Caco-2 (cell line): ENCODE results near the gene CDCP2. TPM values are rescaled to one million over a fixed set of nuclear protein-coding genes. Genes with fewer than 3 reads are reported as not detected.

Experiments
- BruUV-seq: library from RNA; stranded (reverse); fragments of 400-500 nt; replicated peaks from 2 replicates; lab custom pipeline; 2021; lab: Mats Ljungman, UMichigan
- CTCF ChIA-PET: fragments of 300-600 bp; sonication (Branson Sonifier 250); formaldehyde crosslinking; loops from one replicate; lab custom pipeline; 2022; ENCODE audit warnings: antibody characterized with exemption; lab: Charles Lee
- POLR2A ChIA-PET: fragments of 300-600 bp; sonication (Branson Sonifier 250); formaldehyde crosslinking; loops from one replicate; lab custom pipeline; 2022; ENCODE audit warnings: antibody characterized with exemption; lab: Charles Lee
- DNase-seq, 2 experiments: peaks; one replicate each; pipeline versions ENCODE4 v3.0.0 to v3.0.0-alpha.2; 2020 to 2022
- H3K27me3 ChIP-seq: replicated peaks from 2 replicates; pipeline ENCODE4 v1.6.0; 2011; ENCODE audit warnings: low read length; ENCODE audit not compliant: control insufficient read depth, insufficient read depth
- H3K36me3 ChIP-seq: 2 replicates; pipeline ENCODE4 v1.5.1; 2011; ENCODE audit warnings: low read length; ENCODE audit not compliant: control insufficient read depth, insufficient read depth
- H3K4me1 ChIP-seq: fragments of 250-450 bp; sonication (Bioruptor Pico); 2 replicates; pipeline ENCODE4 v1.5.1; 2020; ENCODE audit warnings: mild to moderate bottlenecking
- H3K4me3 ChIP-seq: 2 replicates; pipeline ENCODE4 v1.5.1; 2011; ENCODE audit warnings: low read depth, mild to moderate bottlenecking, control low read depth, low read length
- H3K9me3 ChIP-seq: fragments of 250-450 bp; sonication (Bioruptor Pico); 2 replicates; pipeline ENCODE4 v1.5.1; 2020; ENCODE audit warnings: mild to moderate bottlenecking, moderate library complexity
- H3K27ac Mint-ChIP-seq: one replicate; pipeline ENCODE4 v1.8.0; 2022; ENCODE audit warnings: mixed read lengths; ENCODE audit not compliant: unreplicated experiment
- H3K27me3 Mint-ChIP-seq: one replicate; pipeline ENCODE4 v1.8.0; 2022; ENCODE audit warnings: mixed read lengths; ENCODE audit not compliant: insufficient read depth, unreplicated experiment
- H3K36me3 Mint-ChIP-seq: one replicate; pipeline ENCODE4 v1.8.0; 2022; ENCODE audit warnings: mild to moderate bottlenecking, mixed read lengths; ENCODE audit not compliant: insufficient read depth, unreplicated experiment
- H3K4me1 Mint-ChIP-seq: one replicate; pipeline ENCODE4 v1.8.0; 2022; ENCODE audit warnings: low read depth, mixed read lengths; ENCODE audit not compliant: unreplicated experiment
- H3K4me3 Mint-ChIP-seq: one replicate; pipeline ENCODE4 v1.8.0; 2022; ENCODE audit warnings: mild to moderate bottlenecking, moderate library complexity, mixed read lengths; ENCODE audit not compliant: unreplicated experiment
- H3K9me3 Mint-ChIP-seq: one replicate; pipeline ENCODE4 v1.8.0; 2022; ENCODE audit warnings: mixed read lengths; ENCODE audit not compliant: unreplicated experiment
- intact Hi-C: fragments of 100-400 bp; cut with micrococcal nuclease; formaldehyde crosslinking; loops from one replicate; pipeline ENCODE4 v1.10.0; 2022; ENCODE audit not compliant: unreplicated experiment
- total RNA-seq: library from RNA; stranded (reverse); gene quantifications from 2 replicates; pipeline ENCODE4 v1.2.3, GENCODE V29; 2022
- TF ChIP-seq, protein P1 (sequence below), 2 experiments: fragments of 200-600 bp in 1 of 2; IDR thresholded peaks; 1 replicate in 1 of 2; 2 replicates in 1 of 2; pipeline versions ENCODE4 v1.5.1 to v1.8.0; 2011 to 2022; ENCODE audit warnings: antibody characterized with exemption in 1 of 2, control low read depth in 1 of 2, inconsistent platforms in 1 of 2, low read depth in 1 of 2, low read length in 1 of 2, mild to moderate bottlenecking in 1 of 2, moderate library complexity in 1 of 2; ENCODE audit not compliant: insufficient read depth in 1 of 2, severe bottlenecking in 1 of 2, unreplicated experiment in 1 of 2

Gene CDCP2
- total RNA-seq, 1 experiment from 2014 or later: not detected

GRCh38 chr1:54165146-54165545 lies 12.3 kb upstream of the CDCP2 start:
- TF ChIP-seq, protein P1, sequence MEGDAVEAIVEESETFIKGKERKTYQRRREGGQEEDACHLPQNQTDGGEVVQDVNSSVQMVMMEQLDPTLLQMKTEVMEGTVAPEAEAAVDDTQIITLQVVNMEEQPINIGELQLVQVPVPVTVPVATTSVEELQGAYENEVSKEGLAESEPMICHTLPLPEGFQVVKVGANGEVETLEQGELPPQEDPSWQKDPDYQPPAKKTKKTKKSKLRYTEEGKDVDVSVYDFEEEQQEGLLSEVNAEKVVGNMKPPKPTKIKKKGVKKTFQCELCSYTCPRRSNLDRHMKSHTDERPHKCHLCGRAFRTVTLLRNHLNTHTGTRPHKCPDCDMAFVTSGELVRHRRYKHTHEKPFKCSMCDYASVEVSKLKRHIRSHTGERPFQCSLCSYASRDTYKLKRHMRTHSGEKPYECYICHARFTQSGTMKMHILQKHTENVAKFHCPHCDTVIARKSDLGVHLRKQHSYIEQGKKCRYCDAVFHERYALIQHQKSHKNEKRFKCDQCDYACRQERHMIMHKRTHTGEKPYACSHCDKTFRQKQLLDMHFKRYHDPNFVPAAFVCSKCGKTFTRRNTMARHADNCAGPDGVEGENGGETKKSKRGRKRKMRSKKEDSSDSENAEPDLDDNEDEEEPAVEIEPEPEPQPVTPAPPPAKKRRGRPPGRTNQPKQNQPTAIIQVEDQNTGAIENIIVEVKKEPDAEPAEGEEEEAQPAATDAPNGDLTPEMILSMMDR (IDR thresholded peaks at IDR 0.05; ENCODE audit: insufficient read depth in 1 of 2, low read depth in 1 of 2, low read length in 1 of 2, severe bottlenecking in 1 of 2, unreplicated experiment in 1 of 2): no peak
- no TSS peak for BruUV-seq
- CTCF ChIA-PET: interaction anchor here (0.6 to 1.2 kb wide), 4 partner anchors 9 to 484 kb away, joined by 3 to 5 read pairs (median 3); no protein-coding TSS in a partner anchor
- no peaks in the 10 kb centered on the region for H3K27me3 ChIP-seq
- POLR2A ChIA-PET: no interaction called here
- no peaks in the 10 kb centered on the region for H3K36me3 Mint-ChIP-seq
- no peak overlapping the region for H3K27ac Mint-ChIP-seq
- H3K4me3 Mint-ChIP-seq: no peak overlapping the region
- H3K9me3 Mint-ChIP-seq: no peaks in the 10 kb centered on the region
- no peaks in the 10 kb centered on the region for H3K4me1 Mint-ChIP-seq
- no peaks in the 10 kb centered on the region for H3K27me3 Mint-ChIP-seq
- no peaks in the 10 kb centered on the region for H3K36me3 ChIP-seq
- intact Hi-C loops: no loop called here
- 0 out of 2 replicates have a peak, but pooled peaks cover 3% of the 10 kb centered on the region for H3K4me1 ChIP-seq
- H3K4me3 ChIP-seq: no peak overlapping the region
- peak in 1 of 2 experiments; percentile 18 for DNase-seq
- no peaks in the 10 kb centered on the region for H3K9me3 ChIP-seq

DNA sequence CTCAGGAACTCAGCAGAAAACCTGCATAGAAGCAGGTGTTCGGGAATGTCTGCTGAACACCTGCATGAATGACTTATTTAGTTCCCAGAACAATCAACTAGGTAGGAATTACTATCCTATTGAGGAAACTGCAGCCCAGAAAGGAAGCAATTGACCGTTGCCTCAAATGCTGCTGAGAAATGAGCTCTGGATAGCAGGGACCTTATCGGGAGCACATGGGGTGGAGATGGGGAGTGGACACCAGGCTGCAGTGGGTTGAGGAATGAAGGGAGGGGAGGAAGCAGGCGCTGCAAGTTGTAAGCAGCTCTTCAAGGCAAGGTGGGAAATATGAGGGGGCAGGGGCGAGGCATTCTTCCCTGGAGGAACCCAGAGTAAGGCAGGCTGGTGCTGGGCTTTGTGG lies 10.8 kb upstream of the CDCP2 start:
- no TSS peak for BruUV-seq
- Mint-ChIP-seq H3K9me3 (no peaks in the 10 kb centered on the region), H3K4me3 (no peak overlapping the region), H3K36me3 (no peaks in the 10 kb centered on the region), H3K4me1 (no peaks in the 10 kb centered on the region), H3K27ac (no peak overlapping the region), H3K27me3 (no peaks in the 10 kb centered on the region)
- intact Hi-C loops: no loop called here
- TF ChIP-seq, protein P1 (IDR thresholded peaks at IDR 0.05; ENCODE audit: insufficient read depth in 1 of 2, low read depth in 1 of 2, low read length in 1 of 2, severe bottlenecking in 1 of 2, unreplicated experiment in 1 of 2): no peak
- H3K9me3 ChIP-seq: no peaks in the 10 kb centered on the region
- no peaks in the 10 kb centered on the region for H3K36me3 ChIP-seq
- no peaks in the 10 kb centered on the region for H3K27me3 ChIP-seq
- ChIA-PET POLR2A (no interaction called here), CTCF (no interaction called here)
- DNase-seq: no peak
- H3K4me3 ChIP-seq: no peak overlapping the region
- H3K4me1 ChIP-seq: 0 out of 2 replicates have a peak, but pooled peaks cover 3% of the 10 kb centered on the region

DNA sequence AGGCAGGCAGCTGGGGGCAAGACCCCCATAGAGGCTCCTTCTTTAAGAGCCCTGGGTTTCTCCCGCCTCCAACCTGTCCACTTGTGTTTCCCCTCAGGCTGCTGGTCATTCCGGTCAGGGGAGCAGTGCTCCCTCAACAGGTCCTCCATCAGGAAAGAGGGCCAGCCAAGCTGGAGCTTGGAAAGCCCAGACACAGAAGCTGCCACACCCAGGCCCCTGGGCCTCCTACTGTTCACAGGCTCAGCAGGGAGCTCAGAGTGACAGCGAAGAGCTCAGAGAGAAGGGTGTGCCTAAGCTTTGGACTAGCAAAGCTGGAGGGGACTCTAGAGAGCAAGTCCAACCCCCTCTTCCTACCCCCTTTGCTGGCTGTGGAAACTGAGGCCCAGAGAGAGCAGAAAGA lies 10.3 kb upstream of the CDCP2 start:
- Mint-ChIP-seq H3K27ac (no peak overlapping the region), H3K27me3 (no peaks in the 10 kb centered on the region), H3K9me3 (no peaks in the 10 kb centered on the region), H3K4me1 (no peaks in the 10 kb centered on the region), H3K4me3 (no peak overlapping the region), H3K36me3 (no peaks in the 10 kb centered on the region)
- DNase-seq: no peak
- Histone ChIP-seq H3K36me3 (no peaks in the 10 kb centered on the region), H3K4me3 (no peak overlapping the region), H3K27me3 (no peaks in the 10 kb centered on the region), H3K9me3 (no peaks in the 10 kb centered on the region), H3K4me1 (0 out of 2 replicates have a peak, but pooled peaks cover 3% of the 10 kb centered on the region)
- ChIA-PET POLR2A (interaction anchor here (0.5 kb wide), 1 partner anchor 244 kb away, joined by 3 read pairs; no protein-coding TSS in a partner anchor), CTCF (no interaction called here)
- intact Hi-C loops: no loop called here
- TF ChIP-seq, protein P1 (IDR thresholded peaks at IDR 0.05; ENCODE audit: insufficient read depth in 1 of 2, low read depth in 1 of 2, low read length in 1 of 2, severe bottlenecking in 1 of 2, unreplicated experiment in 1 of 2): no peak
- no TSS peak for BruUV-seq
